Measurements from ENCODE around the gene TMEM95. TPM values are rescaled to one million over a fixed set of nuclear protein-coding genes. Genes with fewer than 3 reads are reported as not detected.

The TMEM95 gene
- total and polyA plus RNA-seq, 2 of the 8 experiments (the other 6 are each of a cell fraction or from before 2014, with no cell fraction given) = not detected

GRCh38 chr17:7321466-7321865 lies 33.5 kb upstream of the TMEM95 start (continued):
- no peak for TF ChIP-seq CTCF (IDR thresholded peaks at IDR 0.05; ENCODE audit: control extremely low read depth in 1 of 3, insufficient read depth in 1 of 3, low read depth in 1 of 3, low read length in 3 of 3)
- TF ChIP-seq KDM4A (IDR thresholded peaks at IDR 0.05; ENCODE audit: low read depth, low read length, severe bottlenecking) = no peak
- TF ChIP-seq EGR1 (IDR thresholded peaks at IDR 0.05; ENCODE audit: borderline replicate concordance, low read depth, low read length) = no peak
- TF ChIP-seq POLR2A (IDR thresholded peaks at IDR 0.05; ENCODE audit: control extremely low read depth in 1 of 2, low read depth in 2 of 2, low read length in 2 of 2) = no peak
- TF ChIP-seq SIRT6 (IDR thresholded peaks at IDR 0.05; ENCODE audit: low read length) = no peak

Measured in H1 (cell line).